Activated CD8-positive, alpha-beta memory T cell treated with anti-CD3 and anti-CD28 coated beads, Interleukin-2, amount 50 U/mL, for 24 hours (primary cell): ENCODE results near the gene SH3PXD2A.

Source experiments
- DNase-seq: peaks from one replicate; pipeline ENCODE4 v3.0.0-alpha.2; 2020; ENCODE audit errors: extremely low read depth

The SH3PXD2A gene

GRCh38 chr10:103603382-103603781 lies 252.0 kb downstream of the SH3PXD2A start:
- no peak for DNase-seq

DNA sequence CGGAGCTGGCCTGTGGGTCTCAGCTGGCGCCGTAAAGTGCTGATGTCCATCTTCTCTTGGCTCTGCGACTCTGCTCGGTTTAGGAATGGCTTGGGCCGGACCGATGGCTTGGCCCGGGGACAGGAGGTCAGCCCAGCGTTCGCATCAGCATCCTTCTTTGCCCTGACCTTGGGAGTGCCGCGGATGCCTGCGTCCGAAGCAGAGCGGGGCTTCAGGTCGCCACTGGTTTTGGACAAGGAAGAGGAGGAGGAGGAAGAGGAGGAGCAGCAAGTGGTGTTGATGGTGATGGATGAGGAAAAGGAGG lies 252.6 kb downstream of the SH3PXD2A start:
- no peak for DNase-seq

- no peak for DNase-seq
Observed at GRCh38 chr10:103602028-103602851, 253.1 kb downstream of the SH3PXD2A start.

DNA sequence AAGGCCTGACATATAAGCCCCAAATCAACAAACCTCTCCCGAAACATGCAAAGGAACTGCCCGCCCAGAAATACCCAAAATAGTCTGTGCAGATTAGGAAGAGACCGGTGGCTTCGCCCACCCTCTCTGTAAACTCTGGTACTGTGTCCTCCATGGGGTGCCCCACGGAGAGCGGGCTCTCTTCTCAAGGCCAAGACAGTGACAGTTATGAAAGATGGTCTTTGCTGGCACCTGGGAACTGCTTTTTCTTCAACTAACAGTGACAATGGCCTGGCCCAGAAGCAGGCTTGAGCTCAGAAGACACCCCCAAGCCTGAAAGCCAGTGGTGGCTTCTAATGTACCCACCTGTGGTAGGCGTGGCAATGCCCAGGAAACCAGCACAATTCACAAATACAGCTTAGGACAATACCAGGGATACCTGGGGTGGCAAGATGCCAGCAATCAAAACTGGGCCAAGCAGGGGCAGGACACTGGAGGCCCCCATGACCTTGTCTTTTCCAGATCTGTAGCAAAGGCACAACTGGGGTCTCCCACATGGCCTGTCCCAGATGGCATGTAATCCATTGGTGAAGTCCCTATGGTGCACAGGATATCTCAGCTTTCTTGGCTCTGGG lies 254.3 kb downstream of the SH3PXD2A start:
- DNase-seq: no peak

GRCh38 chr10:103600325-103600724 lies 255.1 kb downstream of the SH3PXD2A start:
- no peak for DNase-seq

DNA sequence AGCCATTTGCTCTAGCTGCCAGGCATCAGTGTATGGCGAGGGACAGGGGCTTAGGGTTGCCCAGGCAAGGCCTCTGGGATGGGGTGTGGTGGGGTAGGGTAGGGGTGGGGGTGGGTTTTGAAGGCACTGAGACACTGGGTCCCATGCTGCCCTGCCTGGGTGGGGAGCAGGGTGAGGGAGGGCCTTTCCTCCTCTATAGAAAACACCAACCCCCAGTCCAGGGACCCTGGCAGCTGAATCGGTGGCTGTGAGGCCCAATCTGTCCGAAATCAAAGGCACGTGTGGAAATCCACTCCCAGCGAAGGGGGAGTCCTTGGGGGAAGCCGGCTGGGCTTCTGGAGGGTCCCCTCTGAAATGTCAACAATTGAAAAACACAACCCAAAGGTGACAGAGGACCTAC lies 255.5 kb downstream of the SH3PXD2A start:
- DNase-seq: no peak

GRCh38 chr10:103599211-103599610 lies 256.2 kb downstream of the SH3PXD2A start:
- DNase-seq: no peak

GRCh38 chr10:103598654-103599115 lies 256.7 kb downstream of the SH3PXD2A start:
- DNase-seq: no peak

- no peak for DNase-seq
Observed at GRCh38 chr10:103597003-103597402, 258.4 kb downstream of the SH3PXD2A start.

DNA sequence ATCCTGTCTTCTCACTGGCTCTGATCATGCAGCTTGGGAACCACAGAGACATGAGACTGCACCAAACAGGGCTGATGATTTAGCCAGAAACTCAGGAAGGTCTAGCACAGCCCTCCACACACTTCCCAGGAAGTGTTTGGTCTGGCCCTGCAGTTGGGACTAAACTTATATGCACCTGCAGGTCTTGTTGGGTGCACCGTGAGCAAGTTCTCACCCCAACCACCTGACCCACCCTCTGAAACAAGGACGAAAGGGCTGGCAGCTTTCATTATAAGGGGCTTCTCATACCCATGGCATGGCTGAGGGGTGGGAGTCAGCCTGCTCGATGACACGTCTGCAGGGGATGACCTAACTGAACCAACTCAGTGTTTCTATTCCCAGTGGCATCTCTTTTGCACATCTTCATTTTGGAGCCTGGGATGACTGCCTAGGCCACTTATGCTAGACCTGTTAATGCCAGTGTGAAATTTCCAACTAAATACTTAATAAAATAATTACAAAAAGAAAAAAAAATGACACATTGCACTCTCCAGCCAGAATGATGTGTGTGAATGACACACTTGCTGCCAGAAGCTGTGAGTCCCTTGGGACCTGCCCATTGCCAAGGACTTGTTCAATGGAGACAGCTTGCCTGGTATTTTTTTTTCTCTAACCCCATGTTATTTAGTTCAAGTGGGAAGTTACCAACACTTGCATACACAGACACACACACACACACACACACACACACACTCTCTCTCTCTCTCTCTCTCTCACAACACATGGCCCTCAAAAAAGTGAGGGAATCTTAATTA lies 259.2 kb downstream of the SH3PXD2A start:
- no peak for DNase-seq

- DNase-seq: no peak
Observed at GRCh38 chr10:103593022-103593570, 262.3 kb downstream of the SH3PXD2A start.

GRCh38 chr10:103592186-103593021 lies 263.0 kb downstream of the SH3PXD2A start:
- DNase-seq: no peak

DNA sequence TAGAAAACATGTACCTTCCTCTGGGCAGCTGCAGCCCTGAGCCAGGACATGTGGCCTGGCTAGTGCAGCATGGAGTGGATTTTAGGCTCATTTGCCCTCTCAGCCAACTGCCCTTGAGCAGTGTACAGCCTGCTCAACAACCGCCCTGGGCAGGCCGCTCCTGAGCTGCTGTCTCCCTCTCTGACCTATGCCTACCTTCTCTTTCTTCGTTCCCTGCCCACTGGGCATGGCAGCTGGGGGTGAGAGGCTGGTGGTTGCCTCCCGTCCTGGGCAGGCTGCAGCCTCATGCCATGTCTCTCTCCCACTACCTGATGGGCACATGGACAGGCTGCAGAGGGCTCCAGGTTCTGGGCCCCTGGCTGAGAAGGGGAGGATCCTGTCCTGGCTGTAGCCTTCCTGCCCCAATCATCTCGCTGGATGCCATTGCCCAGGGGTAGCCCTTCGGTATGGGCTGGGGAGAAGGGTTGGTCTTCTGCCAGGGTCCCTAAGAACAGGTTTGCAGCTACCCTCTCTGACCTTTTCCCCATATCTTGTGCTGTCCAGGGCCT lies 264.6 kb downstream of the SH3PXD2A start:
- no peak for DNase-seq

DNA sequence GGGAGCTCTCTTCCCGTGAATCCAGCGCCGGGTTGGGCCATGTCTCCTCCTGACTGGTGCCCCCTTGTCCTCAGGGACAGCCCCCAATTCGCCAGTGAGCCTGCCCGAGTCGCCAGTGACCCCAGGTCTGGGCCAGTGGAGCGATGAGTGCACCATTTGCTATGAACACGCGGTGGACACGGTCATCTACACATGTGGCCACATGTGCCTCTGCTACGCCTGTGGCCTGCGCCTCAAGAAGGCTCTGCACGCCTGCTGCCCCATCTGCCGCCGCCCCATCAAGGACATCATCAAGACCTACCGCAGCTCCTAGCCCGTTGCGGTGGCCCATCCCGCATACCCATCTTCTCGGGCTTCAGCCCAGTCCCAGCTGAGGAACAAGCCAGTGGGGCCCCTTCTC lies 265.3 kb downstream of the SH3PXD2A start:
- no peak for DNase-seq

- no peak for DNase-seq
Observed at GRCh38 chr10:103589074-103589630, 266.2 kb downstream of the SH3PXD2A start.

DNA sequence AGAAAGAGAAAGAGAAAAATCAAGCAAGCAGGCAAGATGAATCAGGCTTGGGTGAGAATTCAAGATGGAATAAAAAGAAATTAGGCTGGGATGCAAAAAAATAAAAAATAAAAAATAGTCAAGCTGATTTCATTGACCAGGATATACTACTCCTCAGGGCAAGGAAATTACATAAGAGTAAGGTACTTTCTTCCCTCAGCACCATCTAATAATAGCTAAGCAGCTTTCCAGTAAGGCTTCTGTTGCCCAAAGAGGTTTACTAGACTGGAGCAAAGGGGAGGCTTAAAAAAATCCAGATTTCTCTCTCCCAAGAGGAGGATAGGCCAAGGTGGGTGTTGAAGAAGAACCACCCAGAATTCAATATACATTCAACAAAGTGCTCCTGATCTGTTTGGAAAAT lies 268.3 kb downstream of the SH3PXD2A start:
- no peak for DNase-seq

DNA sequence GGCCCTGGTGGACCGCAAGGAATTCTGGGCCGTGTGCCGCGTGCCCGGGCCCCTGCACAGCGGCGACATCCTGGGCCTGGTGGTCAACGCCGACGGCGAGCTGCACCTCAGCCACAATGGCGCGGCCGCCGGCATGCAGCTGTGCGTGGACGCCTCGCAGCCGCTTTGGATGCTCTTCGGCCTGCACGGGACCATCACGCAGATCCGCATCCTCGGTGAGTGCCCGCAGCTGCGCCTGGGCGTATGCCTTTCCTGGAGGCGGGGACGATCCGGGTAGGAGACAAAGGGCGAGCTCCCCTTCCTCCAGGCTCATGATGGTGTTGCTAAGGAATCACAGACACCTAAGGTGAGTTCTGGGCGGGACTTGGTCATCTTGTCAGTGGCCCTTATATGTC lies 270.4 kb downstream of the SH3PXD2A start:
- no peak for DNase-seq

- no peak for DNase-seq
Observed at GRCh38 chr10:103584216-103585010, 271.0 kb downstream of the SH3PXD2A start.

GRCh38 chr10:103583871-103584215 lies 271.5 kb downstream of the SH3PXD2A start:
- DNase-seq: no peak
